ENCODE data around the gene MOV10. TPM values are rescaled to one million over a fixed set of nuclear protein-coding genes. Genes with fewer than 3 reads are reported as not detected.

Gene MOV10
- polyA plus RNA-seq, 4 donors, result 65.8 to 74.1 (median 72.1) TPM

GRCh38 chr1:112673592-112674439 is 643 bp upstream of the MOV10 start:
- DNase-seq (ENCODE audit: low read depth in 4 of 4, low spot score in 3 of 4), result peak; percentile 20 to 36 (median 34)

- peak in 3 of 4 donors; percentile 36 to 49 (median 45) for DNase-seq (ENCODE audit: low read depth in 4 of 4, low spot score in 3 of 4)
These were observed 698 bp downstream of the MOV10 start for GRCh38 chr1:112674986-112675727.

- no peak for DNase-seq (ENCODE audit: low read depth in 4 of 4, low spot score in 3 of 4)
These were observed 1.4 kb downstream of the MOV10 start for GRCh38 chr1:112675728-112676381.

- DNase-seq (ENCODE audit: low read depth in 4 of 4, low spot score in 3 of 4), result no peak
These were observed 2.1 kb downstream of the MOV10 start for GRCh38 chr1:112676543-112676942.

- no peak for DNase-seq (ENCODE audit: low read depth in 4 of 4, low spot score in 3 of 4)
These were observed 3.0 kb downstream of the MOV10 start for GRCh38 chr1:112677501-112677900.

GRCh38 chr1:112678605-112679004 is 4.1 kb downstream of the MOV10 start:
- DNase-seq (ENCODE audit: low read depth in 4 of 4, low spot score in 3 of 4), result no peak

GRCh38 chr1:112685913-112686312 is 11.5 kb downstream of the MOV10 start:
- DNase-seq (ENCODE audit: low read depth in 4 of 4, low spot score in 3 of 4), result no peak

- no peak for DNase-seq (ENCODE audit: low read depth in 4 of 4, low spot score in 3 of 4)
These were observed 12.0 kb downstream of the MOV10 start for GRCh38 chr1:112686417-112686816.

- DNase-seq (ENCODE audit: low read depth in 4 of 4, low spot score in 3 of 4), result no peak
These were observed 12.4 kb downstream of the MOV10 start for GRCh38 chr1:112686835-112687234.

GRCh38 chr1:112687361-112687760 is 12.9 kb downstream of the MOV10 start:
- DNase-seq (ENCODE audit: low read depth in 4 of 4, low spot score in 3 of 4), result no peak

- DNase-seq (ENCODE audit: low read depth in 4 of 4, low spot score in 3 of 4), result no peak
These were observed 13.5 kb downstream of the MOV10 start for GRCh38 chr1:112687785-112688496.

GRCh38 chr1:112688781-112689193 is 14.3 kb downstream of the MOV10 start:
- DNase-seq (ENCODE audit: low read depth in 4 of 4, low spot score in 3 of 4), result no peak

- no peak for DNase-seq (ENCODE audit: low read depth in 4 of 4, low spot score in 3 of 4)
These were observed 14.9 kb downstream of the MOV10 start for GRCh38 chr1:112689196-112689841.

- DNase-seq (ENCODE audit: low read depth in 4 of 4, low spot score in 3 of 4), result no peak
These were observed 15.4 kb downstream of the MOV10 start for GRCh38 chr1:112689842-112690237.

- no peak for DNase-seq (ENCODE audit: low read depth in 4 of 4, low spot score in 3 of 4)
These were observed 18.2 kb downstream of the MOV10 start for GRCh38 chr1:112692681-112693080.

- DNase-seq (ENCODE audit: low read depth in 4 of 4, low spot score in 3 of 4), result no peak
These were observed 19.4 kb downstream of the MOV10 start for GRCh38 chr1:112693821-112694220.

GRCh38 chr1:112694363-112694929 is 20.0 kb downstream of the MOV10 start:
- no peak for DNase-seq (ENCODE audit: low read depth in 4 of 4, low spot score in 3 of 4)

- DNase-seq (ENCODE audit: low read depth in 4 of 4, low spot score in 3 of 4), result no peak
These were observed 20.8 kb downstream of the MOV10 start for GRCh38 chr1:112695276-112695675.

GRCh38 chr1:112696578-112697314 is 22.3 kb downstream of the MOV10 start:
- DNase-seq (ENCODE audit: low read depth in 4 of 4, low spot score in 3 of 4), result no peak
